Measurements from ENCODE around the gene WT1.

GRCh38 chr11:32450372-32450771 is 15.0 kb upstream of the WT1 start:
- TF ChIP-seq, protein P1, sequence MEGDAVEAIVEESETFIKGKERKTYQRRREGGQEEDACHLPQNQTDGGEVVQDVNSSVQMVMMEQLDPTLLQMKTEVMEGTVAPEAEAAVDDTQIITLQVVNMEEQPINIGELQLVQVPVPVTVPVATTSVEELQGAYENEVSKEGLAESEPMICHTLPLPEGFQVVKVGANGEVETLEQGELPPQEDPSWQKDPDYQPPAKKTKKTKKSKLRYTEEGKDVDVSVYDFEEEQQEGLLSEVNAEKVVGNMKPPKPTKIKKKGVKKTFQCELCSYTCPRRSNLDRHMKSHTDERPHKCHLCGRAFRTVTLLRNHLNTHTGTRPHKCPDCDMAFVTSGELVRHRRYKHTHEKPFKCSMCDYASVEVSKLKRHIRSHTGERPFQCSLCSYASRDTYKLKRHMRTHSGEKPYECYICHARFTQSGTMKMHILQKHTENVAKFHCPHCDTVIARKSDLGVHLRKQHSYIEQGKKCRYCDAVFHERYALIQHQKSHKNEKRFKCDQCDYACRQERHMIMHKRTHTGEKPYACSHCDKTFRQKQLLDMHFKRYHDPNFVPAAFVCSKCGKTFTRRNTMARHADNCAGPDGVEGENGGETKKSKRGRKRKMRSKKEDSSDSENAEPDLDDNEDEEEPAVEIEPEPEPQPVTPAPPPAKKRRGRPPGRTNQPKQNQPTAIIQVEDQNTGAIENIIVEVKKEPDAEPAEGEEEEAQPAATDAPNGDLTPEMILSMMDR (IDR thresholded peaks at IDR 0.05) = no peak
- no peak for TF ChIP-seq POLR2A (IDR thresholded peaks at IDR 0.05)
